Keratinocyte (primary cell): ENCODE measurements around the gene ANKS1B. TPM values are rescaled to one million over a fixed set of nuclear protein-coding genes. Genes with fewer than 3 reads are reported as not detected.
A peak's percentile ranks its signal among the peaks of the same experiment; 100 is the strongest.

Source experiments
- DNase-seq: peaks from one replicate; pipeline ENCODE4 v3.0.0-alpha.2; 2011; ENCODE audit warnings: low read depth, missing footprints, low spot score
- FAIRE-seq: peaks from 2 replicates; lab custom pipeline; 2011; peaks lifted over from hg19 to GRCh38; lab: Jason Lieb, UNC
- H2AFZ ChIP-seq: 2 replicates; pipeline ENCODE4 v1.6.0; 2012; ENCODE audit warnings: low read length, control low read depth, inconsistent platforms; ENCODE audit not compliant: control insufficient read depth
- H3K27ac ChIP-seq: 2 replicates; pipeline ENCODE4 v1.5.1; 2011; ENCODE audit warnings: low read length; ENCODE audit not compliant: control insufficient read depth, insufficient read depth
- H3K27me3 ChIP-seq: 3 replicates; pipeline ENCODE4 v1.6.0; 2011; ENCODE audit warnings: low read length; ENCODE audit not compliant: control insufficient read depth, insufficient read depth; ENCODE audit errors: extremely low read depth
- H3K36me3 ChIP-seq, 2 experiments: 2 replicates in 1 of 2; 3 replicates in 1 of 2; pipeline ENCODE4 v1.5.1; 2011; ENCODE audit warnings: low read length in 2 of 2, mild to moderate bottlenecking in 1 of 2; ENCODE audit not compliant: control insufficient read depth in 2 of 2, insufficient read depth in 2 of 2; ENCODE audit errors: extremely low read depth in 1 of 2
- H3K4me1 ChIP-seq: 3 replicates; pipeline ENCODE4 v1.5.1; 2011; ENCODE audit warnings: low read length; ENCODE audit not compliant: control insufficient read depth, insufficient read depth; ENCODE audit errors: extremely low read depth
- H3K4me2 ChIP-seq: 3 replicates; pipeline ENCODE4 v1.6.0; 2011; ENCODE audit warnings: low read depth, low read length; ENCODE audit not compliant: control insufficient read depth, insufficient read depth; ENCODE audit errors: extremely low read depth
- H3K4me3 ChIP-seq, 3 experiments: fragments of 200-600 bp in 1 of 3; sonication (generic) in 1 of 3; 2 replicates in 2 of 3; 3 replicates in 1 of 3; pipeline ENCODE4 v1.5.1; 2011 to 2016; ENCODE audit warnings: low read length in 3 of 3, mild to moderate bottlenecking in 3 of 3, control low read depth in 2 of 3, inconsistent platforms in 1 of 3, low read depth in 1 of 3, mixed read lengths in 1 of 3, mixed run types in 1 of 3, moderate library complexity in 1 of 3; ENCODE audit not compliant: control insufficient read depth in 2 of 3, insufficient read depth in 2 of 3; ENCODE audit errors: extremely low read depth in 1 of 3
- H3K79me2 ChIP-seq: 2 replicates; pipeline ENCODE4 v1.6.0; 2012; ENCODE audit warnings: low read length; ENCODE audit not compliant: control insufficient read depth, insufficient read depth
- H3K9ac ChIP-seq: 3 replicates; pipeline ENCODE4 v1.6.0; 2011; ENCODE audit warnings: low read length; ENCODE audit not compliant: control insufficient read depth, insufficient read depth; ENCODE audit errors: extremely low read depth
- H3K9me1 ChIP-seq: 3 replicates; pipeline ENCODE4 v1.6.0; 2011; ENCODE audit warnings: low read length; ENCODE audit not compliant: control insufficient read depth, insufficient read depth; ENCODE audit errors: extremely low read depth
- H3K9me3 ChIP-seq: 2 replicates; pipeline ENCODE4 v1.5.1; 2012; ENCODE audit warnings: low read depth, low read length; ENCODE audit not compliant: control insufficient read depth
- H4K20me1 ChIP-seq: 3 replicates; pipeline ENCODE4 v1.6.0; 2011; ENCODE audit warnings: low read length; ENCODE audit not compliant: control insufficient read depth, insufficient read depth; ENCODE audit errors: extremely low read depth
- EZH2 ChIP-seq: IDR thresholded peaks from one replicate; pipeline ENCODE4 v1.6.1; 2012; ENCODE audit warnings: inconsistent platforms, mild to moderate bottlenecking, low read length, moderate library complexity
- dilution Hi-C: fragments of 300-500 bp; cut with MboI; formaldehyde crosslinking; loops from one replicate; pipeline ENCODE4 v1.7.0; 2020; ENCODE audit warnings: low sequenced_read_pairs; ENCODE audit not compliant: extremely low pct_ligation_motif_present
- polyA plus RNA-seq, 5 experiments: library from polyadenylated mRNA; depleted of rRNA in 3 of 5; stranded (reverse) in 3 of 5; stranded (forward) in 1 of 5; unstranded in 1 of 5; fragments of >200 nt; gene quantifications; 1 replicate in 1 of 5; 2 replicates in 3 of 5; 3 replicates in 1 of 5; pipeline versions ENCODE4 v1.2.1 to v1.2.3, GENCODE V29; 2011 to 2012; ENCODE audit warnings: missing spikeins in 2 of 5, low read depth in 1 of 5, low replicate concordance in 1 of 5
- TF ChIP-seq, protein P1 (sequence below), 3 experiments: IDR thresholded peaks in 1 of 3; conservative IDR thresholded peaks in 1 of 3; optimal IDR thresholded peaks in 1 of 3; 2 replicates in 2 of 3; 3 replicates in 1 of 3; pipeline versions ENCODE3 to v1.5.1; 2011; ENCODE audit warnings: low read length in 3 of 3, mild to moderate bottlenecking in 3 of 3, moderate library complexity in 2 of 3, control low read depth in 1 of 3, inconsistent platforms in 1 of 3; ENCODE audit not compliant: insufficient read depth in 2 of 3; ENCODE audit errors: extremely low read depth in 1 of 3

ANKS1B gene
- polyA plus RNA-seq, 1 donor (not counting 4 experiments of a cell fraction or from before 2014, with no cell fraction given): not detected

- DNase-seq (no peak), FAIRE-seq (no peak)
- Histone ChIP-seq H2AFZ (no peak overlapping the region), H3K9me1 (no peaks in the 10 kb centered on the region), H3K27me3 (no peaks in the 10 kb centered on the region), H3K9me3 (no peaks in the 10 kb centered on the region), H3K9ac (no peak overlapping the region), H3K4me2 (no peak overlapping the region), H3K4me1 (no peaks in the 10 kb centered on the region), H4K20me1 (no peaks in the 10 kb centered on the region), H3K27ac (no peak overlapping the region), H3K4me3 (no peak overlapping the region), H3K36me3 (no peaks in the 10 kb centered on the region), H3K79me2 (no peaks in the 10 kb centered on the region)
- dilution Hi-C loops: no loop called here
- TF ChIP-seq, protein P1, sequence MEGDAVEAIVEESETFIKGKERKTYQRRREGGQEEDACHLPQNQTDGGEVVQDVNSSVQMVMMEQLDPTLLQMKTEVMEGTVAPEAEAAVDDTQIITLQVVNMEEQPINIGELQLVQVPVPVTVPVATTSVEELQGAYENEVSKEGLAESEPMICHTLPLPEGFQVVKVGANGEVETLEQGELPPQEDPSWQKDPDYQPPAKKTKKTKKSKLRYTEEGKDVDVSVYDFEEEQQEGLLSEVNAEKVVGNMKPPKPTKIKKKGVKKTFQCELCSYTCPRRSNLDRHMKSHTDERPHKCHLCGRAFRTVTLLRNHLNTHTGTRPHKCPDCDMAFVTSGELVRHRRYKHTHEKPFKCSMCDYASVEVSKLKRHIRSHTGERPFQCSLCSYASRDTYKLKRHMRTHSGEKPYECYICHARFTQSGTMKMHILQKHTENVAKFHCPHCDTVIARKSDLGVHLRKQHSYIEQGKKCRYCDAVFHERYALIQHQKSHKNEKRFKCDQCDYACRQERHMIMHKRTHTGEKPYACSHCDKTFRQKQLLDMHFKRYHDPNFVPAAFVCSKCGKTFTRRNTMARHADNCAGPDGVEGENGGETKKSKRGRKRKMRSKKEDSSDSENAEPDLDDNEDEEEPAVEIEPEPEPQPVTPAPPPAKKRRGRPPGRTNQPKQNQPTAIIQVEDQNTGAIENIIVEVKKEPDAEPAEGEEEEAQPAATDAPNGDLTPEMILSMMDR (optimal IDR thresholded peaks at IDR 0.05 in 1 of 3, IDR thresholded peaks at IDR 0.05 in 1 of 3, conservative IDR thresholded peaks at IDR 0.05 in 1 of 3; ENCODE audit: extremely low read depth in 1 of 3, insufficient read depth in 2 of 3, low read length in 3 of 3): no peak
These were observed 325.9 kb downstream of the ANKS1B start for GRCh38 chr12:99658671-99659349.

DNA sequence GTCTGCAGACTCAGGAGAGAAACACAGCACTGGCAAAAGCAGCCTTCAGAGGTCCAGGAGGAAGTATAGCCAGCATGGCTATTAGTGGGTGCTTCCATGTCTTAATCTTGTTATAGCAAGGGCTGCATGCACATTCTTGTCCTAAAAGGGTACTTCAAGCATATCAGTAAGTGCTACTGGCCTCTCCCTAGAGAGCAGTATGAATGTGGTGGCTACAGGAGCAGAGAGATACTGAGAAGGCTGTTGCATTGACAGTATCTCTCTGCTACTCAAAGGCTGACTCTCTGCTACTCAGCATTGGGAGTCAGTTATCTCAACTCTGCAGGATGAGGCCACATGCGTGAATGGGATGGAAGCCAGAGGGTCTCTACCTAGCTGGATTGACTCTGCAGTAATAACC, 335.2 kb downstream of the ANKS1B start:
- H3K4me1 ChIP-seq: no peaks in the 10 kb centered on the region
- FAIRE-seq: no peak
- dilution Hi-C loops: no loop called here

More for the DNA sequence above, 335.2 kb downstream of the ANKS1B start:
- Histone ChIP-seq H3K9me3 (no peaks in the 10 kb centered on the region), H3K9me1 (no peaks in the 10 kb centered on the region), H3K36me3 (no peaks in the 10 kb centered on the region), H3K27ac (no peak overlapping the region), H4K20me1 (no peaks in the 10 kb centered on the region), H3K9ac (no peak overlapping the region), H2AFZ (no peak overlapping the region), H3K4me2 (no peak overlapping the region), H3K27me3 (no peaks in the 10 kb centered on the region), H3K4me3 (no peak overlapping the region), H3K79me2 (no peaks in the 10 kb centered on the region)
- no peak for TF ChIP-seq EZH2
- TF ChIP-seq, protein P1 (optimal IDR thresholded peaks at IDR 0.05 in 1 of 3, IDR thresholded peaks at IDR 0.05 in 1 of 3, conservative IDR thresholded peaks at IDR 0.05 in 1 of 3; ENCODE audit: extremely low read depth in 1 of 3, insufficient read depth in 2 of 3, low read length in 3 of 3): peak in 1 of 3 experiments; percentile 12
- DNase-seq: no peak
